IPS-20b (cell line): Measurements from ENCODE around the gene FOCAD.

Experiments
- H3K27ac ChIP-seq: one replicate; pipeline ENCODE4 v1.5.1; 2013; ENCODE audit warnings: low read length
- H3K27me3 ChIP-seq: 2 replicates; pipeline ENCODE4 v1.6.1; 2013; ENCODE audit warnings: mild to moderate bottlenecking, low read length, inconsistent platforms; ENCODE audit not compliant: insufficient read depth
- H3K36me3 ChIP-seq: 2 replicates; pipeline ENCODE4 v1.6.1; 2013; ENCODE audit warnings: low read depth, mild to moderate bottlenecking, inconsistent platforms, low read length, moderate library complexity; ENCODE audit not compliant: insufficient read depth
- H3K4me1 ChIP-seq: 2 replicates; pipeline ENCODE4 v1.6.1; 2013; ENCODE audit warnings: mild to moderate bottlenecking, control low read depth, inconsistent platforms, low read length, moderate library complexity; ENCODE audit not compliant: insufficient read depth
- H3K4me3 ChIP-seq: 2 replicates; pipeline ENCODE4 v1.5.1; 2013; ENCODE audit warnings: mild to moderate bottlenecking, low read length, inconsistent platforms
- H3K9ac ChIP-seq: 2 replicates; pipeline ENCODE4 v1.6.1; 2013; ENCODE audit warnings: low read depth, mild to moderate bottlenecking, inconsistent platforms, low read length, moderate library complexity
- H3K9me3 ChIP-seq: 2 replicates; pipeline ENCODE4 v1.6.1; 2013; ENCODE audit warnings: mild to moderate bottlenecking, low read depth, low read length, inconsistent platforms; ENCODE audit not compliant: insufficient read depth

FOCAD gene

GRCh38 chr9:20906326-20906725 is 222.3 kb downstream of the FOCAD start:
- no peaks in the 10 kb centered on the region for H3K9me3 ChIP-seq
- H3K4me1 ChIP-seq: peaks cover 2% of the 10 kb centered on the region; the same call in 1 of the 2 replicates
- H3K27me3 ChIP-seq: no peaks in the 10 kb centered on the region
- no peak overlapping the region for H3K27ac ChIP-seq
- no peaks in the 10 kb centered on the region for H3K36me3 ChIP-seq
- no peak overlapping the region for H3K9ac ChIP-seq
- no peak overlapping the region for H3K4me3 ChIP-seq

GRCh38 chr9:20908461-20908860 is 224.4 kb downstream of the FOCAD start:
- Histone ChIP-seq H3K9ac (no peak overlapping the region), H3K4me3 (no peak overlapping the region), H3K27me3 (no peaks in the 10 kb centered on the region)

GRCh38 chr9:20914556-20914955 is 230.5 kb downstream of the FOCAD start:
- Histone ChIP-seq H3K9ac (no peak overlapping the region), H3K4me1 (peaks cover 5% of the 10 kb centered on the region; the same call in 1 of the 2 replicates), H3K36me3 (peaks cover 15% of the 10 kb centered on the region), H3K27ac (no peak overlapping the region), H3K4me3 (no peak overlapping the region), H3K9me3 (no peaks in the 10 kb centered on the region), H3K27me3 (no peaks in the 10 kb centered on the region)

More at GRCh38 chr9:20908461-20908860, 224.4 kb downstream of the FOCAD start:
- Histone ChIP-seq H3K27ac (no peak overlapping the region), H3K4me1 (peaks cover 7% of the 10 kb centered on the region; the same call in 1 of the 2 replicates), H3K36me3 (peaks cover 5% of the 10 kb centered on the region), H3K9me3 (no peaks in the 10 kb centered on the region)

GRCh38 chr9:20921362-20921761 is 237.3 kb downstream of the FOCAD start:
- Histone ChIP-seq H3K27ac (no peak overlapping the region), H3K9me3 (no peaks in the 10 kb centered on the region), H3K4me1 (no peaks in the 10 kb centered on the region), H3K27me3 (no peaks in the 10 kb centered on the region), H3K36me3 (peaks cover 12% of the 10 kb centered on the region; the same call in 1 of the 2 replicates), H3K9ac (no peak overlapping the region), H3K4me3 (no peak overlapping the region)

GRCh38 chr9:20925256-20926045 is 241.4 kb downstream of the FOCAD start:
- H3K9ac ChIP-seq: no peak overlapping the region
- H3K4me3 ChIP-seq: no peak overlapping the region
- H3K4me1 ChIP-seq: no peaks in the 10 kb centered on the region
- no peaks in the 10 kb centered on the region for H3K9me3 ChIP-seq
- H3K27me3 ChIP-seq: no peaks in the 10 kb centered on the region
- H3K36me3 ChIP-seq: peaks cover 12% of the 10 kb centered on the region
- no peak overlapping the region for H3K27ac ChIP-seq

GRCh38 chr9:20929276-20929675 is 245.2 kb downstream of the FOCAD start:
- Histone ChIP-seq H3K27ac (no peak overlapping the region), H3K36me3 (peaks cover 14% of the 10 kb centered on the region), H3K4me3 (no peak overlapping the region), H3K27me3 (no peaks in the 10 kb centered on the region), H3K4me1 (no peaks in the 10 kb centered on the region), H3K9me3 (no peaks in the 10 kb centered on the region), H3K9ac (no peak overlapping the region)

GRCh38 chr9:20930836-20931235 is 246.8 kb downstream of the FOCAD start:
- Histone ChIP-seq H3K36me3 (peaks cover 26% of the 10 kb centered on the region), H3K9me3 (no peaks in the 10 kb centered on the region), H3K9ac (no peak overlapping the region), H3K4me1 (no peaks in the 10 kb centered on the region), H3K27me3 (no peaks in the 10 kb centered on the region), H3K4me3 (no peak overlapping the region), H3K27ac (no peak overlapping the region)

- H3K27me3 ChIP-seq: no peaks in the 10 kb centered on the region
- H3K36me3 ChIP-seq: peaks cover 1% of the 10 kb centered on the region; the same call in 1 of the 2 replicates
- no peaks in the 10 kb centered on the region; the same call in 1 of the 2 replicates for H3K4me1 ChIP-seq
- no peaks in the 10 kb centered on the region for H3K9me3 ChIP-seq
- no peak overlapping the region for H3K9ac ChIP-seq
- H3K27ac ChIP-seq: no peak overlapping the region
- H3K4me3 ChIP-seq: no peak overlapping the region
Observed at GRCh38 chr9:20940447-20941173, 256.6 kb downstream of the FOCAD start.

GRCh38 chr9:20941174-20941690 is 257.2 kb downstream of the FOCAD start:
- H3K27ac ChIP-seq: no peak overlapping the region
- no peaks in the 10 kb centered on the region; the same call in none of the 2 replicates for H3K36me3 ChIP-seq
- no peak overlapping the region for H3K4me3 ChIP-seq
- H3K27me3 ChIP-seq: no peaks in the 10 kb centered on the region
- no peaks in the 10 kb centered on the region for H3K9me3 ChIP-seq
- H3K9ac ChIP-seq: no peak overlapping the region
- no peaks in the 10 kb centered on the region; the same call in 1 of the 2 replicates for H3K4me1 ChIP-seq

GRCh38 chr9:20944507-20944906 is 260.4 kb downstream of the FOCAD start:
- Histone ChIP-seq H3K4me3 (no peak overlapping the region), H3K36me3 (no peaks in the 10 kb centered on the region; the same call in none of the 2 replicates), H3K27me3 (no peaks in the 10 kb centered on the region), H3K4me1 (peaks cover 16% of the 10 kb centered on the region; the same call in 1 of the 2 replicates), H3K27ac (no peak overlapping the region), H3K9me3 (no peaks in the 10 kb centered on the region), H3K9ac (no peak overlapping the region)

GRCh38 chr9:20945269-20945668 is 261.2 kb downstream of the FOCAD start:
- Histone ChIP-seq H3K27me3 (no peaks in the 10 kb centered on the region), H3K9ac (no peak overlapping the region), H3K9me3 (no peaks in the 10 kb centered on the region), H3K36me3 (no peaks in the 10 kb centered on the region; the same call in none of the 2 replicates), H3K4me1 (peaks cover 20% of the 10 kb centered on the region; the same call in 1 of the 2 replicates), H3K4me3 (no peak overlapping the region), H3K27ac (no peak overlapping the region)
